Raji (cell line): ENCODE measurements around the gene LAMA3.

Experiments
- POLR2A ChIP-seq: IDR thresholded peaks from 2 replicates; pipeline ENCODE4 v1.6.1; 2011; ENCODE audit warnings: low read depth, low read length, control low read depth; ENCODE audit not compliant: insufficient read depth

Gene LAMA3

GRCh38 chr18:23731861-23732260 is 42.6 kb downstream of the LAMA3 start:
- no peak for TF ChIP-seq POLR2A

GRCh38 chr18:23732439-23732838 is 43.2 kb downstream of the LAMA3 start:
- TF ChIP-seq POLR2A = no peak

- TF ChIP-seq POLR2A = no peak
These were observed 44.6 kb downstream of the LAMA3 start for GRCh38 chr18:23733895-23734294.

- no peak for TF ChIP-seq POLR2A
These were observed 45.8 kb downstream of the LAMA3 start for GRCh38 chr18:23735021-23735464.

- no peak for TF ChIP-seq POLR2A
These were observed 48.3 kb downstream of the LAMA3 start for GRCh38 chr18:23737578-23737977.

GRCh38 chr18:23738151-23738550 is 48.9 kb downstream of the LAMA3 start:
- TF ChIP-seq POLR2A = no peak

GRCh38 chr18:23738575-23738974 is 49.3 kb downstream of the LAMA3 start:
- TF ChIP-seq POLR2A = no peak

GRCh38 chr18:23740105-23740830 is 51.0 kb downstream of the LAMA3 start:
- TF ChIP-seq POLR2A = no peak

- TF ChIP-seq POLR2A = no peak
These were observed 54.6 kb downstream of the LAMA3 start for GRCh38 chr18:23743733-23744333.

GRCh38 chr18:23745366-23745765 is 56.1 kb downstream of the LAMA3 start:
- no peak for TF ChIP-seq POLR2A

GRCh38 chr18:23746851-23747250 is 57.6 kb downstream of the LAMA3 start:
- no peak for TF ChIP-seq POLR2A

- TF ChIP-seq POLR2A = no peak
These were observed 63.1 kb downstream of the LAMA3 start for GRCh38 chr18:23752363-23752762.

GRCh38 chr18:23752796-23753195 is 63.5 kb downstream of the LAMA3 start:
- no peak for TF ChIP-seq POLR2A

- TF ChIP-seq POLR2A = no peak
These were observed 67.6 kb downstream of the LAMA3 start for GRCh38 chr18:23756590-23757436.

GRCh38 chr18:23757437-23757733 is 68.1 kb downstream of the LAMA3 start:
- TF ChIP-seq POLR2A = no peak

GRCh38 chr18:23758281-23758680 is 69.0 kb downstream of the LAMA3 start:
- TF ChIP-seq POLR2A = no peak
